Stomach (tissue), 9 donors: ENCODE results near the gene GNB5. TPM values are rescaled to one million over a fixed set of nuclear protein-coding genes. Genes with fewer than 3 reads are reported as not detected.

Experiments
- DNase-seq, 2 donors: peaks; one replicate each; pipeline versions ENCODE4 v3.0.0 to v3.0.0-alpha.2; 2013 to 2019
- H3K27ac ChIP-seq, 5 donors: fragments of 200-600 bp in 4 of 5; sonication (generic) in 4 of 5; one replicate each; pipeline ENCODE4 v1.5.1; 2013 to 2019; ENCODE audit warnings: mild to moderate bottlenecking in 1 of 5, moderate library complexity in 1 of 5
- H3K27me3 ChIP-seq, 3 donors: fragments of 200-600 bp; sonication (generic); one replicate each; pipeline ENCODE4 v1.5.1; 2017 to 2019; ENCODE audit warnings: mixed run types in 1 of 3
- H3K36me3 ChIP-seq, 4 donors: fragments of 200-600 bp; sonication (generic); 1 replicate in 3 of 4; 2 replicates in 1 of 4; pipeline ENCODE4 v1.5.1; 2016 to 2019
- H3K4me1 ChIP-seq, 4 donors: fragments of 200-600 bp; sonication (generic); one replicate each; pipeline ENCODE4 v1.5.1; 2016 to 2019
- H3K4me3 ChIP-seq, 4 donors: fragments of 200-600 bp; sonication (generic) in 3 of 4; one replicate each; pipeline ENCODE4 v1.5.1; 2016 to 2019; ENCODE audit warnings: mild to moderate bottlenecking in 1 of 4
- H3K9me3 ChIP-seq, 4 donors: fragments of 200-600 bp; sonication (generic); one replicate each; pipeline ENCODE4 v1.5.1; 2016 to 2019
- EP300 ChIP-seq: sonication (generic); formaldehyde crosslinking; IDR thresholded peaks from one replicate; pipeline ENCODE4 v1.6.1; 2017; ENCODE audit warnings: antibody characterized with exemption
- POLR2A ChIP-seq, 4 donors: fragments of 450-650 bp; IDR thresholded peaks; one replicate each; pipeline ENCODE4 v1.6.1; 2016; ENCODE audit warnings: antibody characterized with exemption in 4 of 4, control low read depth in 2 of 4, mild to moderate bottlenecking in 1 of 4, moderate library complexity in 1 of 4
- POLR2AphosphoS5 ChIP-seq, 3 donors: sonication (generic); formaldehyde crosslinking; IDR thresholded peaks; one replicate each; pipeline ENCODE4 v1.6.1; 2016; ENCODE audit warnings: antibody characterized with exemption in 3 of 3
- WGBS, 5 donors: extraction: QIAGEN DNeasy Blood & Tissue Kit in 3 of 5; methylation state at CpG; one replicate each; pipeline versions ENCODE4 v1.1.5 to v1.1.7; 2013 to 2018; 5-methylcytosine and 5-hydroxymethylcytosine counted together
- intact Hi-C: fragments of 100-400 bp; cut with DNase I; formaldehyde crosslinking; loops from one replicate; pipeline ENCODE4 v1.15.1; 2023; ENCODE audit warnings: low total_unique reads
- polyA plus RNA-seq, 3 donors: library from polyadenylated mRNA; stranded (reverse); fragments of 200-250 nt; gene quantifications; one replicate each; pipeline ENCODE4 v1.2.3, GENCODE V29; 2013
- small RNA-seq, 4 donors: library from RNA; depleted of rRNA; stranded (forward); fragments of <200 nt; gene quantifications; one replicate each; pipeline ENCODE3, GENCODE V24; 2016
- total RNA-seq, 5 donors: library from RNA; depleted of rRNA; stranded (reverse); fragments of >200 nt; gene quantifications; one replicate each; pipeline versions ENCODE4 v1.1.0 to v1.2.3, GENCODE V29; 2014 to 2016
- TF ChIP-seq, protein P1 (sequence below), 7 experiments: fragments of 450-650 bp in 4 of 7; fragments of 200-600 bp in 3 of 7; sonication (generic) in 3 of 7; IDR thresholded peaks; one replicate each; pipeline ENCODE4 v1.5.1; 2016 to 2019; ENCODE audit warnings: antibody characterized with exemption in 7 of 7, control low read depth in 2 of 7, mild to moderate bottlenecking in 1 of 7
- donor health status: healthy with polysubstance abuse.
- donor health status: Bipolar disorder and iron deficiency.
- donor health status: healthy.

The GNB5 gene
- total and polyA plus RNA-seq, 8 donors = 6.4 to 291 (median 12.7) TPM

DNA sequence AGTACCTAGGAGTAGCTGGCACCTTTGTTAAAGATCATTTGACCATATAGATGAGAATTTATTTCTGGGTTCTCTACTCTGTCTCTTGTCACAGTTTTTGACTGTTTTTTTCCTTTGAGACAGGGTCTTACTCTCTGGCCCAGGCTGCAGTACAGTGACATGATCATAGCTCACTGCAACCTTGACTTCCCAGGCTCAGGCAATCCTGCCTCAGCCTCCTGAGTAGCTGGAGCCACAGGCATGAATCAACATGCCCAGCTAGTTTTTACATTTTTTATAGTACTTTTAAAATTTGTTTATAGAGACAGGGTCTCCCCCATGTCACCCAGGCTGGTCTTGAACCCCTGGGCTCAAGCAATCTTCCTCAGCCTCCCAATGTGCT lies 123.7 kb downstream of the GNB5 start:
- Histone ChIP-seq H3K27ac (no peak overlapping the region), H3K36me3 (peaks cover 12 to 30% (median 29%) of the 10 kb centered on the region in 4 donors), H3K4me1 (peaks cover 0 to 33% (median 17%) of the 10 kb centered on the region in 4 donors), H3K27me3 (no peaks in the 10 kb centered on the region), H3K9me3 (no peaks in the 10 kb centered on the region), H3K4me3 (no peak overlapping the region)
- DNase-seq = no peak
- no peak for TF ChIP-seq POLR2A (IDR thresholded peaks at IDR 0.05)
- no peak for TF ChIP-seq EP300
- no peak for TF ChIP-seq POLR2AphosphoS5 (IDR thresholded peaks at IDR 0.05)
- TF ChIP-seq, protein P1, sequence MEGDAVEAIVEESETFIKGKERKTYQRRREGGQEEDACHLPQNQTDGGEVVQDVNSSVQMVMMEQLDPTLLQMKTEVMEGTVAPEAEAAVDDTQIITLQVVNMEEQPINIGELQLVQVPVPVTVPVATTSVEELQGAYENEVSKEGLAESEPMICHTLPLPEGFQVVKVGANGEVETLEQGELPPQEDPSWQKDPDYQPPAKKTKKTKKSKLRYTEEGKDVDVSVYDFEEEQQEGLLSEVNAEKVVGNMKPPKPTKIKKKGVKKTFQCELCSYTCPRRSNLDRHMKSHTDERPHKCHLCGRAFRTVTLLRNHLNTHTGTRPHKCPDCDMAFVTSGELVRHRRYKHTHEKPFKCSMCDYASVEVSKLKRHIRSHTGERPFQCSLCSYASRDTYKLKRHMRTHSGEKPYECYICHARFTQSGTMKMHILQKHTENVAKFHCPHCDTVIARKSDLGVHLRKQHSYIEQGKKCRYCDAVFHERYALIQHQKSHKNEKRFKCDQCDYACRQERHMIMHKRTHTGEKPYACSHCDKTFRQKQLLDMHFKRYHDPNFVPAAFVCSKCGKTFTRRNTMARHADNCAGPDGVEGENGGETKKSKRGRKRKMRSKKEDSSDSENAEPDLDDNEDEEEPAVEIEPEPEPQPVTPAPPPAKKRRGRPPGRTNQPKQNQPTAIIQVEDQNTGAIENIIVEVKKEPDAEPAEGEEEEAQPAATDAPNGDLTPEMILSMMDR (IDR thresholded peaks at IDR 0.05) = no peak
- intact Hi-C loops = no loop called here

DNA sequence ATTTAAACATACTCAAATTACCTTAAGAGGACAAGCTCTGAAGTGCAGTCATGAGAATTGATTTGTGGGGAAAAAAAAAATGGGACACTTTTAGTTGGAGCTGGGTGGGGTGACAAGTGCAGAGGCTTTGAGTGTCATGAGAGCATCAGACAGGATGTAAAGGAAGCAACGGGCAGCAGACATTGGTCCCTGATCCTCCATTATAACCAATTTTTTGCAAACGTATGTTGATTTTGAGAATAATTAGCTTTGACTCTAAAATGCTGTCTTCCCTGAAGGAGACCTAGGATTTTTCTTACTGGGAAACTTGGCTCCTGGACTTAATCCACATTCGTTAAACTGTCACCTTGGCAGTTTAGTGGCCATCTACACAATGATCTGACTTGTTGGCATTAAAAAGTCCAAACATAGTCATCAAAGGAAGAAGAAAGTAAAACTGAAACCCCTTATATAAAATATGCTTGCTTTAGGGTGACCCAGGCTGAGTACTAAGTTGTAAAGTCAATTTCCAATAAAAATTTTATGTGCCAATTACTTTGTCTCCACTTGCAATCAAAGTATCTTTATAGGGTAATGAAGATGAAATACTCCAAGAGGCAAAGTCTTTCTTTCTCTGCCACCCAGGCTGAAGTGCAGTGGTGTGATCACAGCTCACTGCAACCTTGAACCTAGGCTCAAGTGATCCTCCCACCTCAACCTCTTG lies 124.2 kb downstream of the GNB5 start:
- no peak overlapping the region for H3K4me3 ChIP-seq
- intact Hi-C loops = no loop called here
- H3K27me3 ChIP-seq = no peaks in the 10 kb centered on the region
- WGBS, 5 donors = 73 to 94% (median 92%) methylated on average over 3 of the region's 3 CpGs
- peaks cover 0 to 33% (median 17%) of the 10 kb centered on the region in 4 donors for H3K4me1 ChIP-seq
- no peak overlapping the region for H3K27ac ChIP-seq
- peaks cover 17 to 36% (median 34%) of the 10 kb centered on the region in 4 donors for H3K36me3 ChIP-seq
- TF ChIP-seq POLR2AphosphoS5 (IDR thresholded peaks at IDR 0.05) (no peak), EP300 (no peak), POLR2A (IDR thresholded peaks at IDR 0.05) (no peak)
- TF ChIP-seq, protein P1 (IDR thresholded peaks at IDR 0.05) = no peak
- H3K9me3 ChIP-seq = no peaks in the 10 kb centered on the region
- no peak for DNase-seq

Small RNA genes within 50 kb of the gene (small RNA-seq; reads per million reads assigned to genes)
- gene RF00019 = 0 reads per million in 4 donors

Other genes starting within 250 kb of the GNB5 start
- 10 to 100 TPM in 3 of 5 donors, 1 to 10 TPM in 1, under 1 TPM in 1; 0.58 to 16.3 (median 10.6) TPM for gene LEO1, start 219.6 kb downstream of the GNB5 start, total RNA-seq
- gene LEO1, start 219.6 kb downstream of the GNB5 start, polyA plus RNA-seq = 10 to 100 TPM in 2 of 3 donors, 1 to 10 TPM in 1; 9.5 to 13.7 (median 11.8) TPM
- 100 to 1,000 TPM in 1 of 5 donors, 10 to 100 TPM in 3, 1 to 10 TPM in 1; 2.3 to 159 (median 26.8) TPM for gene MAPK6, start 172.2 kb downstream of the GNB5 start, total RNA-seq
- 10 to 100 TPM in 2 of 3 donors, 1 to 10 TPM in 1; 8.3 to 13.3 (median 10.1) TPM for gene MAPK6, start 172.2 kb downstream of the GNB5 start, polyA plus RNA-seq
- 1 to 10 TPM in 1 of 5 donors, under 1 TPM in 1, not detected in 3; 0.92 to 3.2 TPM for gene BCL2L10, start 78.6 kb downstream of the GNB5 start, total RNA-seq
- gene BCL2L10, start 78.6 kb downstream of the GNB5 start, polyA plus RNA-seq = 1 to 10 TPM in 2 of 3 donors, under 1 TPM in 1; 0.75 to 3.4 (median 1.4) TPM
- 100 to 1,000 TPM in 1 of 5 donors, 10 to 100 TPM in 4; 22.8 to 148 (median 64.3) TPM for gene MYO5C, start 104.4 kb upstream of the GNB5 start, total RNA-seq
- 1 to 10 TPM; 4.3 to 9.0 (median 5.8) TPM for gene MYO5C, start 104.4 kb upstream of the GNB5 start, polyA plus RNA-seq